HG02763 (cell line): ENCODE results near the gene HOXC4.
A peak's percentile ranks its signal among the peaks of the same experiment; 100 is the strongest.
"Not testable (repeated sequence)": the region's sequence is repeated elsewhere in the genome, so short reads cannot be mapped to it uniquely, and the experiment has no call there.

Experiments used
- ATAC-seq: cut with Tn5 transposase; IDR thresholded peaks from one replicate; pipeline ENCODE4 v1.9.1; 2021; ENCODE audit warnings: mild to moderate bottlenecking, moderate library complexity; ENCODE audit not compliant: unreplicated experiment

HOXC4 gene

DNA sequence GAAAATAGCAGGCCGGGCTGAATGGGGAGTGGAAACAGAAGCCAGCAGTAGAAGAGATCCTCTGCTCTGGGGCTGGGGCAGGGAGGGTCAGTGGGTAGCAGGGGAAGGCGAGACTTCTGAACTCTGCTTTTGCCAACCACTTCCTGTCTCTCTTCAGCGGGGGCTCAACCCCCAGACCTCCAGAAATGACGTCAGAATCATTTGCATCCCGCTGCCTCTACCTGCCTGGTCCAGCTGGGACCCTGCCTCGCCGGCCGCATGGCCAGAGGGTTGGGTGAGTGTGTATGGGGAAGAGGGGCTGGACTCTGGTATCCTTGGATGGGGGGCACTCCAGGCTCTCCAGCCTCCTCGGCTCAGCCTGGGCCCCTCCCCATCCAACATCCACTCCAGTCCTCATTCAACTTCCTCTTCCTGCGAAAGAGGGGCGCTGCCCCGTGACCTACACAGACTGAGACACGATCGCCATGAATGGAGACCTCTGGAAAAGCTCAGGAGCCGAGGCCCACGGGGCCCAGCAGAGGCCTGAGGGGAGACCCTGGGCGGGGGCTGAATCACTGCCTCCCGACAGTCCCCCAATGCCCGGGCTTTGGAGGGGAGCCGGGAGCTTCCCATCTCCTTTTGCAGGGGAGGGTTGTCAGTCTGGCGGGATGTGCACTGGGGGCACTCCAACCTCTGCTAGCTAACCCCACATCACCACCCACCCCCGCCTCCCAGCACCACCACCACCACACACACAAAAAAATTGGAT, 458 bp upstream of the HOXC4 start:
- peak; percentile 74 for ATAC-seq

DNA sequence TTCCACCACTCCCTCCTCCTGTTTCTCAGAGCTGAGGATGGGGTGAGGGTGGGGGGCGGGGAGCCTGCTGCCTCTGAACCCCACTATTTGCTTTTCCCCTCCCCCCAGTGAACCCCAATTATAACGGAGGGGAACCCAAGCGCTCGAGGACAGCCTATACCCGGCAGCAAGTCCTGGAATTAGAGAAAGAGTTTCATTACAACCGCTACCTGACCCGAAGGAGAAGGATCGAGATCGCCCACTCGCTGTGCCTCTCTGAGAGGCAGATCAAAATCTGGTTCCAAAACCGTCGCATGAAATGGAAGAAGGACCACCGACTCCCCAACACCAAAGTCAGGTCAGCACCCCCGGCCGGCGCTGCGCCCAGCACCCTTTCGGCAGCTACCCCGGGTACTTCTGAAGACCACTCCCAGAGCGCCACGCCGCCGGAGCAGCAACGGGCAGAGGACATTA, 1.1 kb downstream of the HOXC4 start:
- ATAC-seq: no peak

DNA sequence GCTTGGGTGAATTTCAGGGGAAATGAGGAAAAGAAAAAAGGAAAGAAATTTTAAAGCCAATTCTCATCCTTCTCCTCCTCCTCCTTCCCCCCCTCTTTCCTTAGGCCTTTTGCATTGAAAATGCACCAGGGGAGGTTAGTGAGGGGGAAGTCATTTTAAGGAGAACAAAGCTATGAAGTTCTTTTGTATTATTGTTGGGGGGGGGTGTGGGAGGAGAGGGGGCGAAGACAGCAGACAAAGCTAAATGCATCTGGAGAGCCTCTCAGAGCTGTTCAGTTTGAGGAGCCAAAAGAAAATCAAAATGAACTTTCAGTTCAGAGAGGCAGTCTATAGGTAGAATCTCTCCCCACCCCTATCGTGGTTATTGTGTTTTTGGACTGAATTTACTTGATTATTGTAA, 1.9 kb downstream of the HOXC4 start:
- no peak for ATAC-seq

DNA sequence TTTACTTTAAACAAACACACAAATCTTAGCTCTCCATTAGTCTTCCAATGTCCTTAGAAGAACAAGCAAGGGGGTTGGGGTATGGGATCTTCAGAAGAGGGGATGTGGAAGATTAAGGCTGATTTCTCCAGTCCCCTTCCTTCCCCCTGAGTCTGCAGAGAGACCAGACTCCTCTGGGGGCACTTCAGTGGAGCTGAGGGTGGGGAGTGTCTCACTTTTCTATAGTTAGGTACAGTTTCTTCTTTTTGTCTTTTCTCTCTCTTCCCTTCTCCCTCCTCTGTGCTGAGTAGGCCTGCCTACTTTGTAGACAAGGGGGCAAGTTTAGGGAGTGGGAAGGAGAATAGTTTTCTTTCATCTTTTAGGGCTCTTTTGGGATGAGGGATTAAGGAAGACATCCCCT, 2.5 kb downstream of the HOXC4 start:
- no peak for ATAC-seq

DNA sequence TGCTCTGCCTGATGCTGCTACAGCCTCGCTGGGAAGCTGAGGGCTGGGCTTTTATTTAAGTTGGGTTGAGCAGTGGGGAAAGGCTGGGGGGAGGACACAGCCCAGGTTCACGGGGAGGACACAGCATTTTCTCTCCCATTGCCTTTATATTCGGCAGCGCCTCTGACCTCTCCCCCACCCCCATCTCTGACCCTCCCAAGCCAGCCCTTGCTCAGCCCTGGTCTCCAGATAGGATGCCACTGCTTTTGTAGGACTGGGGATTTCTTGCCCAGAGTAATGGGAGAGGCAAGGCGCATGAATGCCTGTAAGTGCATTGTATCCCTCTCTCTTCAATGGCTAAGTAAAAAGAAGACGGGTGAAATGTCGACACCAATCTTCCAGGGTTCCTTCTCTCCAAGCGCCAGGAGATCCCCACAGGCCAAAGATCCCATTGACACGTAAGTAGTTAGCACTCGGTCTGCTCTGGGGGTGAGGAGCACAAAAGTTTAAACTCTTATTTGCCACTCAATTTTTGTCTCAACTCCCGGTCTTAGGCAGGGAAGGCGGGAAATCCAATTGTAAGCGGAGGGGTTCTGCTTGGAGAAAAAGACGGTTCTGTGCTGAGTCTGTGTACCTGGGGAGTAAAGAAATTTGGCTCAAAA, 4.6 kb downstream of the HOXC4 start:
- no peak for ATAC-seq

DNA sequence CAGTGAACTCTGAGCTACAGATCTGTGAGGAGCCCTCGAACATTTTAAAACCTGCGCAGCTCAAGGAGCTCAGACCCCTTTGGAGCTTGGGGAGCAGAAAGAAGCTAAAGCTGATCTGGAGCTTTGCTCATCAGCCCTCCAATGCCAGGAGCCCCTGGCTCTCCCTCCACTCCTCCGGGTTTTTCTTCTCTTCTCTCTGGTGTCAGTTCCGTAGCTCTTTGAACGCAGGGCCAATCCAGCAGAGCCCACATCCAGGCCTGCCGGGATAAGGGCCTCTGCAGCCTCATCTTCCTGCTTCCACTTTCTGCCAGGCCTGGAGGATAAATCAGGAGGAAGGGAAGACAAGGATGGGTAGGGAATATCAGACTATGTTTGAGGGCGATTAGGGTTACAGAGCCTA, 6.0 kb downstream of the HOXC4 start:
- no peak for ATAC-seq

DNA sequence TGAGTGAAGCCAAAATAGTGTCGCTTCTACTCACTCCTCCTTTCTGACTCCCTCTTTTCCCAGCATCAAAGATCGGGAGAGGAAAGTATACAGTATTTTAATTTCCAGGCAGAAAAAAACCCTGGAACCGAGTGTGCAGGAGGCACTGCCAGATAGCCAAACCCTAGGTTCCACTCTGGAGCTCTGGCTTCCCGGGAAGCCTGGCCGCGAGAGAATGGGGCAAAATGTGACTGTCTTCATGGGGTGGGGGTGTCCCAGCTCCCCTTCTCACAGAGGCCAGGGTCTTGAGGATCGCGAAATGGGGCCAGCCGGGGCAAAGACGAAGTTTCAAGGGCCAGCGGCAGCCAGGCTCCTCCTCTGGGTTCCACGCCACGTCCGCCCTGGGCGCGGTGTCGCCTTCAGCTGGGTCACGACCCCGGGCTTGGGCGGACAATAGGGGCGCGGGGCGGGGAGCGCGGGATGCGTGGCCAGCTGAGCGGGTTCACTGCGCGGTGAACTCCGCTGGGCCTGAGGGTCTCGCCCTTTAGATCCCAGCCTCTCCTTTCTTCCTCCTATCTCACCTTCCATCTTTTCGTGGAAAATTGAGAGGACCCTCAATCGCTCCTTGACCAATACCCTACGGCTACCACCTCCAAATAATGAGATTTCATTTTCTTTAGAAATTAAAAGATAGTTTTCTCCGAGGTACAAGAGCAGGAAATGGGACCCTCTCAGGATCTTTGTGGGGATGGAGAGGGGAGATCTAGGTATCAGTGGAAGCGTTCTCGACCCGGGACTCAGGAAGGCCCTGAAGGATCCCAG, 6.7 kb downstream of the HOXC4 start:
- no peak for ATAC-seq

DNA sequence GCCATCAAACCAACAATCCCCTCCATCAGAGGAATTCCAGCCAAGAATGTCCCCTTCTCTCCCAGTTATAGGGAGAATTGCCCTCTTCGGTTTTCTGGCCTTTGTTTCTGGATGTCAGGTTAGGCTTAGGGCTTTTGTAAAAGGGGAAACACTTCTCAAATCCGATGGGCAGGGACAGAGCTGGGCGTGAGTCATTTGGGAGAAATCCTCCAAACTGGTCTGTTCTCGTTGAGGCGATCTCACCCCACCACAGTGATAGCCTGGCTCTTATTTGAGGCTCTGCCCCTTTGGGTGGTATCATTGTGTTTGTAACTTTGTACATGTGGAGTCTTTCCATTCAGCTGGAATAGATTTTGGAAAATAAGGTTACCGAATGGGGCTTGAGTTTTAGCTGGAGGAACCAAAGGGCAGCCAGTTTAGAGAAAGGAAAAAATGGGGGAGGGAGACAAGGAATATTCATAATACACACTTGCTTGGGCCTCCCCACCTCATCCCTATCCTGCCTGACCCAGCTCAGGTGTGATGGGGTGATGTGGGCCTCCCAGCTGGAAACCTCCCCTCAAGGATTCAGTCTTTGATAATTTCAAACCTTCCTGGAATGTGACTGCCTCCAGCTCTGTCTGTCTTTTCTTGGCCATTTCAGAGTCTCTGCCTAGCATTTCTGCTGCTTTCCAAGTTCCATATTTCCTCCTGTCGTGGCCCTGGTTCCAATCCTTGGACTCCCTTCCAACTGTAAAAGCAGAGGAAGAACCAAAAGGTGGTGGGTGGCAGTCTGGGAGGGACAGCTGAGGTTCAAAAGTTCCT, 7.5 kb downstream of the HOXC4 start:
- ATAC-seq: no peak

DNA sequence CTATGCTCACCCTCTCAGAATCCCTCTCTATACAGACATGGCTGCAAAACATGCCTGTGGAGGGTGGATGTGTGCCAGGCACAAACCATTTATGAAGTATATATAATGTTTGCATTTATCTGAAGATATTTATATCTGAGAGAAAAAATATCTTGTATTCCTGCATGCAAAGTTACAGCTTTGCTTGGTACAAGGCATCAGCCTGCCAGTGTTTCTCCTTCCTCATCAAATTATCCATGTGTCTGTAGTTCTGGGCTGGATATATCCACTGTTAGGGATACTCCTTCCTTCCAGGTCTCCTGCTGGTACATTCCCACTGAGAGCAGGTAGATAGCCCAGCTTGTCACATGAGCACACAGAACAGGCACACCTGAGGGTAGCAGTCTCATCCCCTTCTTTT, 12.0 kb downstream of the HOXC4 start:
- no peak for ATAC-seq

DNA sequence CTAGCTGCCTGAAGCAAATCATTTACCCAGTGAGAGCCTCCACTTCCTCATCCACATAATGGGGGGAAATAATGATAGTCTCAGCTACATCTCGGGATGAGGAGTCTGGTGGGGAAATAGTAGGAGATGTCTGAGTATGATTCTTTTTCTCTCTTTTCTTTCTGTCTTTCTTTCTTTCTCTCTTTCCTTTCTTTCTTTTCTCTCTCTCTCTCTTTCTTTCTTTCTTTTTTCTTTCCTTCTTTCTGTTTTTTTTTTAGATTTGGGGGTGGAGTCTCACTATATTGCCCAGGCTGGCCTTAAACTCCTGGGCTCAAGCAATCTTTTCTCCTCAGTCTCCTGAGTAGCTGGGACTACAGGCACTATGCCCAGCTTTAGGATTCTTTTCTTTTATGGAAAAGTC, 12.8 kb downstream of the HOXC4 start:
- no peak for ATAC-seq

DNA sequence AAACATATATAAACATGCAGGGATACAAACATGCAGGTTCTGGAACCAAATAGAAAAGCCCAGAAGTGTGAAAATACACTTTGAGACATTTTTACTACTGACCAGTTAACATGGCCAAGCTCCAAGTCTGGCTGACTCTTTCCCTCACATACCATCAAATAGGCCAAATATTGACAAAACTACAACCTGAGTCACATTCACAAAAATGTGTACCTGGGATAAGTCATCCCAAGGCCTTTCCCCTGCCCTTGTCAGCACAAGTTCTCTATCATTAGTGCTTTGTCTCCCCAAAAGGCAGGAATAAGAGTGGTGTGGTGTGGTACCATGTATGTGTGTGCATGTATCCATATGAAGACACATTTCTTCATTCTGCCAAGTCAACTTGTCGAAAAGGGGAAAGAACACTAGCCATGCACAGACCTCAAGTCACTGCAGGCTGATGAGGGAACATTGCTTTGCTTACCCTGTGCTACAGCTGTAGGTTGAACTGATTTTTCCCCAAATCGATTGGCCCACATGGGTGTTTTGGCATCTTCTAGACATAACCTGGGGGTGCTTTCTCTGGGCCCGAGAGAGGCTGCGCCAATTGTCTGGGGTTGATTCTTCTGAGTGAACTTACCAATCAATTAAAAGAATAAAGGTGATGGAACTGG, 14.9 kb downstream of the HOXC4 start:
- no peak for ATAC-seq

DNA sequence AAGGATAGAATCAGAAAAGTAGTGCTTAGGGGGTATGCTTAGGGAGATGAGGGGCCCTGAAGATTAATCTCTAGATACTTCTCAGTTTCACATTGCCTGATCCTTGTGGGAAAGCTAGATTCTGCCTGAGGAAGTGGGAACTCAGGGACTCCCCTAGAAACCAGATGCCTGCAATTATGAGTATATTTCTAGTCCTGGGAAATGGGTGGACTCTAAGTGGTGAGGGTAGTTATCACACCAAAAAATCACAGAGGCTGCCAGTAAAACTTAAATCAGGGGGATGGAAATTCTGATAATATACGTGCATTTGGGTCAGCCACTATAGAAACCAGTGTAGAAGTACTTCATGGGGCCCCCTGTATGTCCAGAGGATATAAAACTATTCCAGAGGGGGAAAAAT, 18.3 kb downstream of the HOXC4 start:
- no peak for ATAC-seq

DNA sequence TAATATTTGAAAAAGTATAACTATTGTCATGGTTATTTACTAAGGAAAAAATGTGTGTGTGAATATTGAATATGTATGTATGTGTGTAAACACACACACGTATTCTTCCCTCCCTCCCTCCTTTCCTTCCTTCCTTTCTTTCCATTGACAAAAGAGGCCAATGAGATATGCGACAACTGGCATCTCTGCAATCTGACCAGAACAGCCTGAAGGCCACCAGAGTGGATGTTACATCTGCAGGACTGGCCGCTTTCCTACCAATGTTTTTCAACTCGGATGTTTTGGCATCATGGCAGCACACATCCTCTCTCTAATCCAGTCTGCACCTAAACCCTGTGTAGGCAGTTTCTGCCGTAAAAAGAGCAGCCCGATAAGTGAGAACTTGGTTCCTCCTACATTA, 20.7 kb downstream of the HOXC4 start:
- no peak for ATAC-seq

DNA sequence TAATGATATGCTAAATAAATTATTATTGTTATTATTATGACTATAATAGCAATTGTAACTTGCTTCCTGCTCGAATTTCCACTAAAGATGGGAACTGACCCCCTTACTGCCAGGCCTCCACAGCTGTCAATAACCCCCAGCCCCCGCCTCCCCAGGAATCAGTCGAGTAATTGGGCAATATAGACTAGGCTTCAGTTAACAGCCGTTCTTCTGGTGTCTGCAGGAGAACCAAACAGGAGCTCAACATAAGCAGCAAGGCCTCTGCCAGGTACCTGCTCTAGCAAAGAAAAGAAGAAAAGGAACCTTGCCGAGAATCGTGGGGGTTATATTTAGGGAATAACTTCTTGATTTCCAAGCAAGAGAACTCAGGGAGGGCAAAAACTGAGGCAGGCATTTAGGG, 21.8 kb downstream of the HOXC4 start:
- no peak for ATAC-seq

DNA sequence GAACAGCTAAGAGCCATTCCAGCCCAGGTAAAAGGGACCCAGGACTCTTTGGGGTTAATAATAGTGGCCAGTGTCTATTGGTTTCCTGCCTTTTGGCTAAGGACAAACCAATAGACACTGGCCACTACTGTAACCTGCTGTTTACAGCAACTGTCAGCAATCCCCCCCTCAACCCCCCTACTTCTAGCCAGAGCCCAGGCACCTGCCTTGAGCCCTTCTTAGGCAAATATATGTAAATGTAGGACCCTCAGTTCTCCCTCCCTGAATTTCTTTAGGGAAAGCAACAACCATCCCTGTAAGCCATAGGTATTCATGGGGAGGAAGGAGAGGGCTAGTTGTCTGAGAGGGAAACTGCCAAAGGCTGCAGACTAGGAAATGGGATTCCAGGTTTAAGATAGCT, 22.3 kb downstream of the HOXC4 start:
- no peak for ATAC-seq

DNA sequence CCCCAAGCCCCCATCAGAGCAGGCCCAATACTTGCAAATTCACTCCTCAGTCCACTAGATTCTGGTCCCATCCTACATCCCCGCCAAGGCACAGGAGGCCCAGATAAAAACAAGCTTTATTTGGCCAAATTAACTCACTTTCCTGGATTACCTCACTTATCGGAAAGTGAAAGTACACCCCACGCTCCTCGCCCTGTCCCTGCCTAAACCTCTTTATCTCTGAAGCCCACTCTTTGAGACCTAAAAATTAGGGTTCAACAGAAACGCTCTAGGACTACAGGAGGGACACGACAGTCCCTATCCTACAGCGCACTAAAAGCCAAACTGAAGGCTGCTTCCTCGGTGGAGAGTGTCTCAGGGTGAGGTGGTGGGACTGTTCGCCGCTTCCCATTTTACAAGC, 24.2 kb downstream of the HOXC4 start:
- ATAC-seq: not testable (repeated sequence)

DNA sequence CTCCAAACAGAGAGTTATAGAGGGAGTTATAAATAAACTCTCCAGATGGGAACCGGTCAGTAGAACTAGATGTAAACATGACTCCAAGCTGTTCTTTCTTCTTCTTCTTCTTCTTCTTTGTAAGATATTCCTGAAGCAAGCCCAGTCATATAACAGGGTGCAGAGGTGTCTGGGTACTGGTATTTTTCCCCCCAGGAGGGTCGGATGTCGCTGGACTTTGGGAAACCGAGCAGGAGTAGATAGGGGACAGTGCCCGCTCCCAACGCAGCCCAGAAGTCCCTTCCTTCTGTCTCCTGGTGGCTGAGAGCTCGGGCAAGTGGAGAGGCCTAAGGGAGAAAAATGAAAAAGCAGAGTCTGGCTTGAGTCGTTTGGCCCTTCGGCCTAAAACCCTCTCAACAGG, 25.5 kb downstream of the HOXC4 start:
- ATAC-seq: not testable (repeated sequence)

DNA sequence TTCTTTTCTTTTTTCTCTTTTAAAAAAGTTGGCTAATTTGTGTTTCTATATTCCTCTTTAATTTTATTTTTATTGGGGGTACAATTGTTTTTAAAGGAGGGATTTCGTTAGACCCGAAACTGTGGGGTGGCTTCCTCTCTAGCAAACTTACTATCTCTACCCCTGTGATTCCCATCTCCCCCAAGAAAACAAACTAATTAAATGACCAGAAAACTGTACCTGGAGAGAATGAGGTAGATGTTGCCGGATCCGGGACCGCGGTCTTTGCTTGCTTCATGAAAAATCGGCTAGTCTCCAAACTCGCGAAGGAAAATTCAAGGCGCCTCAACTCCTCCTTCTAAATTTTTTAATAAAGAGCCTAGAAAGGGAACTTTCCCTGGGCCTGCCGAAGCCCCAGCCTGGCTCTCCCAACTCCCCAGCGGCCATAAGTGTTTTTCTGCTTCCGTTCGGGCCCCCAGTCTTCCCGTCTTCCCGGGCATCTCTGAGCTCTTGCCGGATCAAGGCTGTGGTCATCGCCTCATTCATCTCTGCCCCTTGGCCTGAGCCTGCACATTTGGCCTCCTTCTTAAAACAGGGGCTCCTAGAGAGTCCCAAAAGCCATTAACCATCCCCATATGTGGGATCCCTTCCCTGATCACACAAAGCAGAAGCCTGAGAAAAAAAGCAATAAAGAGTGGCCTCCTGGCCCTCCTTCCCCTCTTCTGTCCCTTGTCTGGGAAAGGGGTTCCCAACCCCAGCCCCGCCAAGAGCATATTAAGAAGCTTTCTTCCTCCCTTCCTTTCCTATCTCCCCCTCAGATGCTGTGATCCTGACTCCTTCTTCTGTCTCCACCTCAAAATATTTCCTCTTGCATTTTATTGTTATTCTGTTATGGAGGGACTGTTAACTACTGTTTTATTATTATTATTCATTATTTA, 26.6 kb downstream of the HOXC4 start:
- ATAC-seq: not testable (repeated sequence)

DNA sequence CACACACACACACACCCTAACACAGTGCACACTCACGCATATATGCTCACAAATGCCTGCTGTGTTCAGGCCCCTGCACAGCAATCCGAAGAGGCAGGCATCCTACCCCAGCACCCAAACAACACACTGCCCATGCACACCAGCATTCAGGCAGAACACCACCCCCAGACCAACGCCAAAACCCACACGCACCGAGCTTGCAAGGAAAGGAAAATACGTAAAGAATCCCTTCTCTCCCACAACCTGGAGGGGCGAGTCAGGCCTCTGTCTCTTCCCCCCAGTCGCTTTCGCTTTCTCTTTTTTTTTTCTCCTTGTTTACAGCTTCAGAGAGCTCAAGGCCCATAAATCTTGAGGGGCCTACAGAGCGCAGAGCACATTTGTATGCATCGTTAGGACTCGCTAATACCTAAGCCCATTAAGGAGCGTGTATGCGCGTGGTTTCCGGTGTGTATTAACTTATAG, 27.4 kb downstream of the HOXC4 start:
- not testable (repeated sequence) for ATAC-seq
